MM.1S (cell line): Measurements from ENCODE around the gene FAM47E.
"Not testable (repeated sequence)": the region's sequence is repeated elsewhere in the genome, so short reads cannot be mapped to it uniquely, and the experiment has no call there.

ENCODE experiments used
- DNase-seq: peaks from one replicate; pipeline ENCODE4 v3.0.0-alpha.2; 2015
- H2AFZ ChIP-seq: fragments of 300-600 bp; sonication (generic); 2 replicates; pipeline ENCODE4 v1.6.0; 2016; ENCODE audit warnings: antibody characterized with exemption, low read length
- H3F3A ChIP-seq: fragments of 300-600 bp; sonication (generic); 2 replicates; pipeline ENCODE4 v1.6.1; 2016; ENCODE audit warnings: mild to moderate bottlenecking, antibody characterized with exemption, low read length, moderate library complexity, mixed read lengths; ENCODE audit not compliant: insufficient read depth
- H3K27ac ChIP-seq: fragments of 300-600 bp; sonication (generic); 2 replicates; pipeline ENCODE4 v1.5.1; 2016; ENCODE audit warnings: mild to moderate bottlenecking, low read length
- H3K27me3 ChIP-seq: fragments of 300-600 bp; sonication (generic); replicated peaks from 2 replicates; pipeline ENCODE4 v1.6.0; 2016; ENCODE audit warnings: low read length; ENCODE audit not compliant: insufficient read depth
- H3K36me3 ChIP-seq: fragments of 300-600 bp; sonication (generic); replicated peaks from 2 replicates; pipeline ENCODE4 v1.6.1; 2016; ENCODE audit warnings: mild to moderate bottlenecking, low read length, mixed read lengths; ENCODE audit not compliant: insufficient read depth
- H3K4me1 ChIP-seq: fragments of 300-600 bp; sonication (generic); 2 replicates; pipeline ENCODE4 v1.6.1; 2016; ENCODE audit warnings: low read length, mixed read lengths
- H3K4me2 ChIP-seq: fragments of 300-600 bp; sonication (generic); 2 replicates; pipeline ENCODE4 v1.6.0; 2016; ENCODE audit warnings: low read depth, low read length
- H3K4me3 ChIP-seq: fragments of 300-600 bp; sonication (generic); 2 replicates; pipeline ENCODE4 v1.5.1; 2016; ENCODE audit warnings: low read length, mixed read lengths
- H3K79me2 ChIP-seq: fragments of 300-600 bp; sonication (generic); 2 replicates; pipeline ENCODE4 v1.6.1; 2016; ENCODE audit warnings: mixed run types, low read length, mixed read lengths
- H3K9ac ChIP-seq: fragments of 300-600 bp; sonication (generic); 2 replicates; pipeline ENCODE4 v1.6.1; 2016; ENCODE audit warnings: low read length, mixed read lengths
- H3K9me2 ChIP-seq: fragments of 300-600 bp; sonication (generic); replicated peaks from 2 replicates; pipeline ENCODE4 v1.6.1; 2016; ENCODE audit warnings: mild to moderate bottlenecking, low read length, mixed read lengths; ENCODE audit not compliant: insufficient read depth
- H3K9me3 ChIP-seq: fragments of 300-600 bp; sonication (generic); replicated peaks from 2 replicates; pipeline ENCODE4 v1.6.1; 2016; ENCODE audit warnings: mild to moderate bottlenecking, low read length, mixed read lengths; ENCODE audit not compliant: insufficient read depth
- H4K20me1 ChIP-seq: fragments of 300-600 bp; sonication (generic); 2 replicates; pipeline ENCODE4 v1.6.1; 2016; ENCODE audit warnings: mild to moderate bottlenecking, low read length, moderate library complexity, mixed read lengths; ENCODE audit not compliant: insufficient read depth
- EZH2 ChIP-seq: fragments of 300-600 bp; sonication (generic); optimal IDR thresholded peaks from 2 replicates; pipeline ENCODE3; 2017; ENCODE audit warnings: low read depth, mild to moderate bottlenecking, antibody characterized with exemption, low read length, mixed read lengths
- EZH2phosphoT487 ChIP-seq: fragments of 300-600 bp; sonication (generic); IDR thresholded peaks from 2 replicates; pipeline ENCODE4 v1.6.1; 2018; ENCODE audit warnings: antibody characterized with exemption, low read length
- TF ChIP-seq, protein P1 (sequence below): fragments of 300-600 bp; sonication (generic); IDR thresholded peaks from 2 replicates; pipeline ENCODE4 v1.5.1; 2016; ENCODE audit warnings: antibody characterized with exemption, low read length, mixed read lengths

Gene FAM47E

DNA sequence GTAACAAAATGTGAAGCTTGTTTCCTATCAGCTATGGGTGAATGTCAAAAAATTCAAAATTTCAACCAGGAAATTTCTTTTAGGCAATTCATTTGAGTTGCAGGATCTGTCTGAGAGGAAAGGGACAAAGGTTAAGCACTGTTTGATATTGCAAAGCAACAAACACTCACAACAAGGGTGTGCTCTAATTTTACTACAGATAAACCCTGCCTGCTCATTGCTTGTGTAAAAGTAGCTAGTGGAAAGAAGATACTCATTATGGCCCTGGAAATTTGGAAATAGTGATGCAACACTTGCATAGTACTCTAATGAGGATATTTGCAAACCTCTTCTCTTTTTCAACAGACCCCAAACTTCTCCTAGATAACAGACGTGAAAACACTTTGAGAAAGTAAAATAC lies 27.1 kb downstream of the FAM47E start:
- H3K4me1 ChIP-seq, result no peaks in the 10 kb centered on the region
- H3K4me2 ChIP-seq, result no peak overlapping the region
- DNase-seq, result no peak

DNA sequence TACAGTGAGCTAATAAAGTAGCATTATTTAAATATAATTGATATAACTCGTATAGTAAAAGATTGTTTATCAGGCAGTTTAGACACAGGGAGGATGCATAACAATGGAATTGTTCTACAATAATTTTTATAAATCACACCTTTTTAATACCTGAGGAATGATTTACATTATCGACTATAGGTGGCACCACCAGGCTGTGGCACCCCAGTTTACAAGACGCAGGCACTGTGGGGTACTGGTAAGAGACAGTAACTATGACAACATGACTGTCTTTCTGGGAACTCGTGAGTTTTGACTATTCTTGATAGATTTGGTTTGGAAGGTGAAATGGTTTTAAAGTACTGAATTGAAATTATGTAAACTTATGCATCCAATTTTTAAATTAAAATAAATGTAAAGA lies 27.9 kb downstream of the FAM47E start:
- peak; percentile 40 for DNase-seq
- no peaks in the 10 kb centered on the region for H3F3A ChIP-seq
- H3K9me2 ChIP-seq, result no peaks in the 10 kb centered on the region
- no peaks in the 10 kb centered on the region for H3K9me3 ChIP-seq
- no peak overlapping the region for H3K27ac ChIP-seq
- H3K4me3 ChIP-seq, result no peak overlapping the region
- H3K9ac ChIP-seq, result no peak overlapping the region
- no peak for TF ChIP-seq EZH2
- TF ChIP-seq, protein P1, sequence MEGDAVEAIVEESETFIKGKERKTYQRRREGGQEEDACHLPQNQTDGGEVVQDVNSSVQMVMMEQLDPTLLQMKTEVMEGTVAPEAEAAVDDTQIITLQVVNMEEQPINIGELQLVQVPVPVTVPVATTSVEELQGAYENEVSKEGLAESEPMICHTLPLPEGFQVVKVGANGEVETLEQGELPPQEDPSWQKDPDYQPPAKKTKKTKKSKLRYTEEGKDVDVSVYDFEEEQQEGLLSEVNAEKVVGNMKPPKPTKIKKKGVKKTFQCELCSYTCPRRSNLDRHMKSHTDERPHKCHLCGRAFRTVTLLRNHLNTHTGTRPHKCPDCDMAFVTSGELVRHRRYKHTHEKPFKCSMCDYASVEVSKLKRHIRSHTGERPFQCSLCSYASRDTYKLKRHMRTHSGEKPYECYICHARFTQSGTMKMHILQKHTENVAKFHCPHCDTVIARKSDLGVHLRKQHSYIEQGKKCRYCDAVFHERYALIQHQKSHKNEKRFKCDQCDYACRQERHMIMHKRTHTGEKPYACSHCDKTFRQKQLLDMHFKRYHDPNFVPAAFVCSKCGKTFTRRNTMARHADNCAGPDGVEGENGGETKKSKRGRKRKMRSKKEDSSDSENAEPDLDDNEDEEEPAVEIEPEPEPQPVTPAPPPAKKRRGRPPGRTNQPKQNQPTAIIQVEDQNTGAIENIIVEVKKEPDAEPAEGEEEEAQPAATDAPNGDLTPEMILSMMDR, result peak; percentile 44
- H2AFZ ChIP-seq, result no peak overlapping the region
- no peak overlapping the region for H3K4me2 ChIP-seq
- no peaks in the 10 kb centered on the region for H4K20me1 ChIP-seq
- no peaks in the 10 kb centered on the region for H3K27me3 ChIP-seq
- no peaks in the 10 kb centered on the region for H3K36me3 ChIP-seq
- no peaks in the 10 kb centered on the region for H3K79me2 ChIP-seq
- no peaks in the 10 kb centered on the region for H3K4me1 ChIP-seq

More for the DNA sequence above, 27.1 kb downstream of the FAM47E start:
- no peak overlapping the region for H3K4me3 ChIP-seq
- H3K79me2 ChIP-seq, result no peaks in the 10 kb centered on the region
- H3K9ac ChIP-seq, result no peak overlapping the region
- TF ChIP-seq, protein P1, result no peak
- TF ChIP-seq EZH2 (no peak), EZH2phosphoT487 (no peak)
- no peaks in the 10 kb centered on the region for H3K9me3 ChIP-seq
- H2AFZ ChIP-seq, result no peak overlapping the region
- no peaks in the 10 kb centered on the region for H3K9me2 ChIP-seq
- no peak overlapping the region for H3K27ac ChIP-seq
- H3K27me3 ChIP-seq, result no peaks in the 10 kb centered on the region
- no peaks in the 10 kb centered on the region for H3K36me3 ChIP-seq
- no peaks in the 10 kb centered on the region for H4K20me1 ChIP-seq
- no peaks in the 10 kb centered on the region for H3F3A ChIP-seq

DNA sequence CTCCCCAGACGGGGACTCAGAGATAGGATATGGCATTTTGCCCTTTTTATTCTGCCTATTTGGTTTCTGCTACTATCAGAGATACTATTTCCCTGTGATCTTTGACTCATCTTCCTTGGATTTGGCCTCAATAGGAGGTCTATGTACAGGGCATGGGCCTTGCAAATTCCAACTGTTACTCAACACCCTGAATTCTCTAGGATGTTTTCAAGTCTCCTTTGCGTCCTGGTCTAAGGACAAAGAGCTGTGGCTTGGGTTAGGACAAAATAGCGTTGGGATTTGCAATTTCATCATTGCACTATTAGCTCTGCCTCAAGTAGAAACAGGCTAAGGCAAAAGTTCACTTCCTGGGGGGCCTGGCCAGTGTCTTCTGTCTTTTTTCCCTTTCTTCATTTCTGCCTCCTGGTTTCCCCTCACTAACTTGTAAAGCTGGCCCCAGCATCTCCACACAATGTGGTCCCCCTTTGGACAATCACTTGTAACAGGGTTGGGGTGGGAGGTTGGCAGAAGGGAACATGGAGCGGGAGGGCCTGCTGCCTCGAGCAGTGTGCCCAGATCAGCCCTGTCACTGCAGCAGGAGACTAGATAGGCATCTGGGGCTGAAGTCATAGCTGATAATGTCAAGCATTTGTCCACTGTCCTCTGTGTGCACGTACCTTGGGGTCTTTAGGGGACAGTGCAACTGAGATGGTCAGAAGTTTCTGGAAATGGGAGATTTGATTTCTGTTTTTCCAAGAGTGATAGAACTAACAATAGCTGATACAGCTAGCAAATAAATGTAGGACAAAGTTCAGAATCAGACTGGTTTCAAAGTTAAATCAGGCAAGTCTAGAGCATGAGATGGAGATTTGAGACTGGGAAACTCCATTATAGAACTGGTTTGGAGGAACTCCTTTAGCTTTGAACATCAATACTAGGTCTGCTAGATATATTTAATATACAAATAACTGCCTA lies 29.2 kb downstream of the FAM47E start:
- Histone ChIP-seq H3K4me2 (no peak overlapping the region), H3K9ac (no peak overlapping the region), H3K9me2 (no peaks in the 10 kb centered on the region), H3K4me1 (no peaks in the 10 kb centered on the region), H3K27ac (no peak overlapping the region), H2AFZ (no peak overlapping the region), H3K79me2 (no peaks in the 10 kb centered on the region), H3F3A (no peaks in the 10 kb centered on the region), H3K36me3 (no peaks in the 10 kb centered on the region), H3K9me3 (no peaks in the 10 kb centered on the region), H3K4me3 (no peak overlapping the region), H3K27me3 (no peaks in the 10 kb centered on the region), H4K20me1 (no peaks in the 10 kb centered on the region)
- DNase-seq, result no peak
- TF ChIP-seq, protein P1, result no peak
- no peak for TF ChIP-seq EZH2
- TF ChIP-seq EZH2phosphoT487, result no peak

DNA sequence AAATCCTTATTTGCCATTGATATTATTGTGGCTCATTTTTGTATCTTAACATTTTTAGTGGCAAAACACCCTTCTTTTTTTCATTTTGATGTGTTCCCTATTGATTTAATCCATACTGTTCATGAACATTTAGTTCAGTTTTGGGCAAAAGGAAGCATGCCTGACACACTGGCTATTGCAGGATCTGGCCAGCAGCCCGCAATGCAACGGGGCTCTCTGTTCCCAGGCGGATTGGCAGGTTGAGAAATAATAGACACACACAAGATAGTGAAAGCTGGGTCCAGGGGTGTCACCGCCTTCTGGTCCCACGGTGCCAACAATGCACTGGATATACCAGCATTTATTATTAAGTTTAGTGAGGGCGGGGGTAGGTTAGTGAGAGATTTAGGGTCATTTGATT lies 30.1 kb downstream of the FAM47E start:
- H3K9me3 ChIP-seq, H3K4me2 ChIP-seq, H3K4me1 ChIP-seq, H3K79me2 ChIP-seq, DNase-seq, H3K27me3 ChIP-seq, H3K9ac ChIP-seq, H3K4me3 ChIP-seq, H3K9me2 ChIP-seq, H4K20me1 ChIP-seq, H3K27ac ChIP-seq, H3F3A ChIP-seq, H2AFZ ChIP-seq, H3K36me3 ChIP-seq: not testable (repeated sequence)
